Measurements from ENCODE around the gene C15orf61.

DNA sequence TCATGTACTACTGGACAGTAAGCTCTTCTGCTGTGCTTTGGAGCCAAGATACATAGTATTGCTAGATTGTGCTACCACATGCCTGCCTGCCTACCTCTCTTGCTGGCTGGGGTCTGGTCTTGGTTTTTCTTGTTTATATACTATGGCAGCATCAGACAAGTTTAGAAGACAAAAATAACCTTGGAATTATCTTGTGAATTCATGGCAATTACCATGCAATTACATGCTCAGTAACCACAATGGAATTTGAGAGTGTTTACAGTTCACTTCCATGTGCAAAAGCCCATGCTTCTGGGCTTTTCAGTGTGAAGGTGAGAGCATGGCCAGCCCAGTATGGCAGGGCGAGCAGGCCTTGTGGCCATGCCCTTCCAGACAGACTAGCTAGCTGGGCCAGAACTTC, 48.0 kb upstream of the C15orf61 start:
- TF ChIP-seq, protein P1, sequence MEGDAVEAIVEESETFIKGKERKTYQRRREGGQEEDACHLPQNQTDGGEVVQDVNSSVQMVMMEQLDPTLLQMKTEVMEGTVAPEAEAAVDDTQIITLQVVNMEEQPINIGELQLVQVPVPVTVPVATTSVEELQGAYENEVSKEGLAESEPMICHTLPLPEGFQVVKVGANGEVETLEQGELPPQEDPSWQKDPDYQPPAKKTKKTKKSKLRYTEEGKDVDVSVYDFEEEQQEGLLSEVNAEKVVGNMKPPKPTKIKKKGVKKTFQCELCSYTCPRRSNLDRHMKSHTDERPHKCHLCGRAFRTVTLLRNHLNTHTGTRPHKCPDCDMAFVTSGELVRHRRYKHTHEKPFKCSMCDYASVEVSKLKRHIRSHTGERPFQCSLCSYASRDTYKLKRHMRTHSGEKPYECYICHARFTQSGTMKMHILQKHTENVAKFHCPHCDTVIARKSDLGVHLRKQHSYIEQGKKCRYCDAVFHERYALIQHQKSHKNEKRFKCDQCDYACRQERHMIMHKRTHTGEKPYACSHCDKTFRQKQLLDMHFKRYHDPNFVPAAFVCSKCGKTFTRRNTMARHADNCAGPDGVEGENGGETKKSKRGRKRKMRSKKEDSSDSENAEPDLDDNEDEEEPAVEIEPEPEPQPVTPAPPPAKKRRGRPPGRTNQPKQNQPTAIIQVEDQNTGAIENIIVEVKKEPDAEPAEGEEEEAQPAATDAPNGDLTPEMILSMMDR (IDR thresholded peaks at IDR 0.05): no peak
- TF ChIP-seq POLR2A (IDR thresholded peaks at IDR 0.05): no peak

Data from heart left ventricle (tissue), 13 donors.